ENCODE measurements around the gene VPS39. TPM values are rescaled to one million over a fixed set of nuclear protein-coding genes. Genes with fewer than 3 reads are reported as not detected.

VPS39 gene
- total and polyA plus RNA-seq, 2 of the 13 experiments (the other 11 are each of a cell fraction or from before 2014, with no cell fraction given) = 22.9 to 32.0 TPM

DNA sequence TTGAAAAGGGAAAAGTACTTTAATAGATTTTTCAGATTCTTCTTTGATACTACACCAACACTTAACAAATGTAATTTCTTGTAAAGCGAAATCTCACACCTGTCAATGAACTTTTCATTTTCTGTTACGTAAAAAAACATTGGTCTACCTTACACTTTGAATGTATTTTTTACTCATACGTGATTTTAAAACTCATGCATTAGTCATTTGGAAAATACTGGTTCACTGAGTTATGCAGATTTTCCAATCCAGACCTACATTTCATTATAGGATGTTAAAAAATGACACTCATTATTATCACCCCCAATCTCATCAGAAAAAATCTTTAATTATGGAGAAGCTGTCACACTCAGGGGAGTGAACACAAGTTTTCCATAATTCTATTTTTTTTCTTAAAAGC lies 14.7 kb downstream of the VPS39 start (continued):
- no peak for TF ChIP-seq PHF21A (CRISPR knock-in tag; IDR thresholded peaks at IDR 0.05)

GRCh38 chr15:42191610-42192346 lies 16.3 kb downstream of the VPS39 start:
- in situ Hi-C loops (cut with HindIII; ENCODE audit: extremely low pct_ligation_motif_present, low pct_unique_long_range_greater_than_20kb) (no loop called here), intact Hi-C loops (cut with micrococcal nuclease; ENCODE audit: unreplicated experiment) (no loop called here)
- no peak overlapping the region for H3K9ac ChIP-seq (ENCODE audit: insufficient read depth, low read depth, low read length)
- H3K79me2 ChIP-seq (ENCODE audit: insufficient read depth, low read length) = no peaks in the 10 kb centered on the region
- ChIA-PET POLR2A (no interaction called here), CTCF (ENCODE audit: low intra/inter-chr PET ratio, low total read pairs) (no interaction called here)
- no peak for ATAC-seq
- BruUV-seq (replicated peaks) = no TSS peak
- TF ChIP-seq MYC (CRISPR knock-in tag; IDR thresholded peaks at IDR 0.05; ENCODE audit: borderline replicate concordance) = no peak
- no peak for TF ChIP-seq NPAS2 (CRISPR knock-in tag; IDR thresholded peaks at IDR 0.05; ENCODE audit: borderline replicate concordance)
- no peak for TF ChIP-seq ZMAT3 (CRISPR knock-in tag; conservative IDR thresholded peaks at IDR 0.05)
- no peak for TF ChIP-seq ZNF329 (CRISPR knock-in tag; IDR thresholded peaks at IDR 0.05; ENCODE audit: low read depth)
- no peak for TF ChIP-seq ZNF766 (CRISPR knock-in tag; IDR thresholded peaks at IDR 0.05; ENCODE audit: borderline replicate concordance)
- no peaks in the 10 kb centered on the region for H4K20me1 ChIP-seq (ENCODE audit: insufficient read depth, low read length)
- no peaks in the 10 kb centered on the region for H3K9me3 ChIP-seq (ENCODE audit: low read length)
- H3K36me3 ChIP-seq (replicated peaks in 1 of 2; ENCODE audit: control insufficient read depth in 1 of 2, insufficient read depth in 2 of 2, low read length in 2 of 2) = peaks cover 5 to 27% of the 10 kb centered on the region in 2 experiments
- no peak for DNase-seq (ENCODE audit: low spot score)
- no peak overlapping the region for H2AFZ ChIP-seq (ENCODE audit: low read length)
- no peak for FAIRE-seq
- H3K4me2 ChIP-seq (ENCODE audit: low read depth, low read length) = no peak overlapping the region
- WGBS (ENCODE audit: low lambda C conversion rate) = 95% methylated on average over 8 of the region's 8 CpGs
- no peak overlapping the region for H3K4me3 ChIP-seq (replicated peaks in 1 of 3; ENCODE audit: insufficient read depth in 1 of 3, low read depth in 2 of 3, low read length in 3 of 3)
- no peak overlapping the region for H3K27ac ChIP-seq (ENCODE audit: extremely low read length, insufficient read depth, low read length)
- no peaks in the 10 kb centered on the region; a peak in 1 of 5 replicates for H3K27me3 ChIP-seq (ENCODE audit: control insufficient read depth in 1 of 2, insufficient read depth in 2 of 2, low read length in 2 of 2)
- H3K4me1 ChIP-seq (ENCODE audit: insufficient read depth, low read length) = peaks cover 37% of the 10 kb centered on the region

DNA sequence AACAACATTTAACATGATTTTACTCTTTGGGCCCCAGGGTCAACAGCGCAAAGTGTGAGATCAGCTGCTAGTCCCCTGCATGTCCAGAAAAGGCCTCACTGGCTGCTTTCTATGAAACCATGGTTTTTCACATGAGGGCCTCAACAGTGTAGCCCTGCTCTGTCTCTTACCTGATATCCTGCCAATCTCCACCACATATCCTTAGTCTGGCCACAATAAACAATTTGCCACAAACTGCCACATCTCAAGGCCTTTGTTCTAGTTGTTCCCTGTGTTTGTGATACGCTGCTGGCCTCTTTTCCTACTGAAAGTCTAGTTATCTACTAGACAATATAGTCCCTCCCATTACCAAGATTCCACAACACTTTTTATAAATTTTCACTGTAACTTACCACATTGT lies 17.7 kb downstream of the VPS39 start:
- H3K4me1 ChIP-seq (ENCODE audit: insufficient read depth, low read length) = peaks cover 37% of the 10 kb centered on the region
- in situ Hi-C loops (cut with HindIII; ENCODE audit: extremely low pct_ligation_motif_present, low pct_unique_long_range_greater_than_20kb) = no loop called here
- H3K79me2 ChIP-seq (ENCODE audit: insufficient read depth, low read length) = no peaks in the 10 kb centered on the region
- H2AFZ ChIP-seq (ENCODE audit: low read length) = no peak overlapping the region
- H3K27me3 ChIP-seq (ENCODE audit: control insufficient read depth in 1 of 2, insufficient read depth in 2 of 2, low read length in 2 of 2) = no peaks in the 10 kb centered on the region; a peak in 1 of 5 replicates
- no peak overlapping the region for H3K9ac ChIP-seq (ENCODE audit: insufficient read depth, low read depth, low read length)
- POLR2A ChIA-PET = no interaction called here
- no peak overlapping the region for H3K4me2 ChIP-seq (ENCODE audit: low read depth, low read length)
- DNase-seq (ENCODE audit: low spot score) (no peak), FAIRE-seq (no peak), ATAC-seq (no peak)
- H3K27ac ChIP-seq (ENCODE audit: extremely low read length, insufficient read depth, low read length) = no peak overlapping the region
- no peak overlapping the region for H3K4me3 ChIP-seq (replicated peaks in 1 of 3; ENCODE audit: insufficient read depth in 1 of 3, low read depth in 2 of 3, low read length in 3 of 3)
- no peaks in the 10 kb centered on the region for H4K20me1 ChIP-seq (ENCODE audit: insufficient read depth, low read length)
- BruUV-seq (replicated peaks) = TSS peak; percentile 12
- intact Hi-C loops (cut with micrococcal nuclease; ENCODE audit: unreplicated experiment) = no loop called here
- peaks cover 6 to 39% of the 10 kb centered on the region in 2 experiments for H3K36me3 ChIP-seq (replicated peaks in 1 of 2; ENCODE audit: control insufficient read depth in 1 of 2, insufficient read depth in 2 of 2, low read length in 2 of 2)
- 92% methylated on average over 2 of the region's 2 CpGs for WGBS (ENCODE audit: low lambda C conversion rate)
- H3K9me3 ChIP-seq (ENCODE audit: low read length) = no peaks in the 10 kb centered on the region
- CTCF ChIA-PET (ENCODE audit: low intra/inter-chr PET ratio, low total read pairs) = no interaction called here
- TF ChIP-seq ZNF598 (CRISPR knock-in tag; IDR thresholded peaks at IDR 0.05; ENCODE audit: borderline replicate concordance) (no peak), TBX2 (CRISPR knock-in tag; IDR thresholded peaks at IDR 0.05; ENCODE audit: borderline replicate concordance) (no peak), ZNF30 (CRISPR knock-in tag; IDR thresholded peaks at IDR 0.05) (no peak), IKZF4 (CRISPR knock-in tag; IDR thresholded peaks at IDR 0.05; ENCODE audit: borderline replicate concordance, low read depth, not compliant biosample characterization) (no peak), HMG20A (CRISPR knock-in tag; IDR thresholded peaks at IDR 0.05; ENCODE audit: borderline replicate concordance) (no peak), CHD4 (IDR thresholded peaks at IDR 0.05; ENCODE audit: borderline replicate concordance, low read length) (no peak)
- TF ChIP-seq, protein P1, sequence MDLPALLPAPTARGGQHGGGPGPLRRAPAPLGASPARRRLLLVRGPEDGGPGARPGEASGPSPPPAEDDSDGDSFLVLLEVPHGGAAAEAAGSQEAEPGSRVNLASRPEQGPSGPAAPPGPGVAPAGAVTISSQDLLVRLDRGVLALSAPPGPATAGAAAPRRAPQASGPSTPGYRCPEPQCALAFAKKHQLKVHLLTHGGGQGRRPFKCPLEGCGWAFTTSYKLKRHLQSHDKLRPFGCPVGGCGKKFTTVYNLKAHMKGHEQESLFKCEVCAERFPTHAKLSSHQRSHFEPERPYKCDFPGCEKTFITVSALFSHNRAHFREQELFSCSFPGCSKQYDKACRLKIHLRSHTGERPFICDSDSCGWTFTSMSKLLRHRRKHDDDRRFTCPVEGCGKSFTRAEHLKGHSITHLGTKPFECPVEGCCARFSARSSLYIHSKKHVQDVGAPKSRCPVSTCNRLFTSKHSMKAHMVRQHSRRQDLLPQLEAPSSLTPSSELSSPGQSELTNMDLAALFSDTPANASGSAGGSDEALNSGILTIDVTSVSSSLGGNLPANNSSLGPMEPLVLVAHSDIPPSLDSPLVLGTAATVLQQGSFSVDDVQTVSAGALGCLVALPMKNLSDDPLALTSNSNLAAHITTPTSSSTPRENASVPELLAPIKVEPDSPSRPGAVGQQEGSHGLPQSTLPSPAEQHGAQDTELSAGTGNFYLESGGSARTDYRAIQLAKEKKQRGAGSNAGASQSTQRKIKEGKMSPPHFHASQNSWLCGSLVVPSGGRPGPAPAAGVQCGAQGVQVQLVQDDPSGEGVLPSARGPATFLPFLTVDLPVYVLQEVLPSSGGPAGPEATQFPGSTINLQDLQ (CRISPR knock-in tag; IDR thresholded peaks at IDR 0.05) = no peak
- TF ChIP-seq, protein P2, sequence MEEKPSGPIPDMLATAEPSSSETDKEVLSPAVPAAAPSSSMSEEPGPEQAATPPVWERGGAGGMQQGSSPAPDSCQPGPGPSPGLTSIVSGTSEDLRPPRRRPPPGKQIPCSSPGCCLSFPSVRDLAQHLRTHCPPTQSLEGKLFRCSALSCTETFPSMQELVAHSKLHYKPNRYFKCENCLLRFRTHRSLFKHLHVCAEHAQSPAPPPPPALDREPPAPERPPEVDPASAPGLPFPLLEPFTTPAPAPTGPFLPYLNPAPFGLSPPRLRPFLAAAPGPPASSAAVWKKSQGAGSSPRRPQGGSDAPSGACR (CRISPR knock-in tag; IDR thresholded peaks at IDR 0.05) = no peak

Data from HepG2 (cell line).